GM21528 (cell line): Measurements from ENCODE around the gene ANKMY1.
"Not testable (repeated sequence)": the region's sequence is repeated elsewhere in the genome, so short reads cannot be mapped to it uniquely, and the experiment has no call there.

ENCODE experiments used
- ATAC-seq: cut with Tn5 transposase; IDR thresholded peaks from one replicate; pipeline ENCODE4 v1.9.1; 2021; ENCODE audit warnings: mild to moderate bottlenecking, moderate library complexity; ENCODE audit not compliant: unreplicated experiment, low FRiP score

Gene ANKMY1

DNA sequence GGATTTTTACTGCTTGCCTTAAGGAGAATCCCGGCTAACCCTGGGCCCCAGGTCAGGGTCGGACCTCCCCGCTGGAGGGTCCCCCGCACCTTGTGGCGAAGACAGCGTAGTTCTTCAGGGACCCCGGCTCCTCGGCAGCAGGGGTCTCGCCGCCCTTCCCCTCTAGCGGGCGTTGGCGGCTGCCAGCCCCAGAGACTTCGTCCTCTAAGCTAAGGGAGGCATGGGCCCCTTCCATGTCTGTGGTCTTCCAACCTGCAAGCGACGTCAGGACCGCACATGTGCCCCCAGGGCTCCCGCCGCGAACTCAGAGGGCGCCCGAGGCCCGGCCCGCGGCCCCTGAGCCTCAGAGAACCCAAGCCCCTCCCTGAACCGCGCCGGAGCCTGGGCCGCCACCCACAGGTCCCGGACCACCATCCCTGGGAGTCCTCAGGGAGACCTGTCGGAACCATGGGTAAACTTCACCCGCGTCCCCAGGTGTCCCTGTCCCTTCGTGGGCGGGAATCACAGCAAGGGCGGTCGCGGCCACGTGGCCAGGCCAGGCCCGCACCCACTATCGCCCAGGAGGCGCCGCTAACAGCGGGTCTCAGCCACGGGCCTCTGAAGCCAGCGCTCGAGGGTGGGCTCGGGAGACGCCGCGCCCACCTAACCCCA lies 562 bp downstream of the ANKMY1 start:
- ATAC-seq: no peak

DNA sequence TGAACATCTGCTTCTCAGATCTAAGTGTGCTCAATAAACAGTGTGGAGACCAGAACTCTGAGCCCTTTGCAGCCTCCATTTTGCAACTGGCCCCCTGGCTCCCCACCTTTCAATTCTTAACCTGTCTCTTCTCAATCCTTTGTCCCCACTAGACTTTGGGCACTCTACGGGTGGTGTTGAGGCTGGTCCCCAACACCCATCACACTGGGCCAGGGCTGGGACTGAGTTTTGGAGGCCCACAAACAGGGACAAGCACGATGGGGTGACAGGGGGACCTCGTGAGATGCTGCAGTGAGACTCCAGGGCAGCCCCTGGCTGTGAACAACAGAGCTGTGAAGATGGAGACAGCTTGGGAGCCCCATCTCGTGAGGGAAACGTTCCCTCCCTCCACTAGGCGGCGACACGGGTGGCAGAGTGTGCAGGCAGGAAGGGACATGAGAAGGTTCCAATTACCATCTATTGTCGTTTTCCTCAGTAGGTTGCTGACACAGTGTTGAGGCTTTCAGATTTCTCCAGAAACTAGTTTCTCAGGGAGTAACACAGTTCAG lies 1.2 kb downstream of the ANKMY1 start:
- ATAC-seq: no peak

DNA sequence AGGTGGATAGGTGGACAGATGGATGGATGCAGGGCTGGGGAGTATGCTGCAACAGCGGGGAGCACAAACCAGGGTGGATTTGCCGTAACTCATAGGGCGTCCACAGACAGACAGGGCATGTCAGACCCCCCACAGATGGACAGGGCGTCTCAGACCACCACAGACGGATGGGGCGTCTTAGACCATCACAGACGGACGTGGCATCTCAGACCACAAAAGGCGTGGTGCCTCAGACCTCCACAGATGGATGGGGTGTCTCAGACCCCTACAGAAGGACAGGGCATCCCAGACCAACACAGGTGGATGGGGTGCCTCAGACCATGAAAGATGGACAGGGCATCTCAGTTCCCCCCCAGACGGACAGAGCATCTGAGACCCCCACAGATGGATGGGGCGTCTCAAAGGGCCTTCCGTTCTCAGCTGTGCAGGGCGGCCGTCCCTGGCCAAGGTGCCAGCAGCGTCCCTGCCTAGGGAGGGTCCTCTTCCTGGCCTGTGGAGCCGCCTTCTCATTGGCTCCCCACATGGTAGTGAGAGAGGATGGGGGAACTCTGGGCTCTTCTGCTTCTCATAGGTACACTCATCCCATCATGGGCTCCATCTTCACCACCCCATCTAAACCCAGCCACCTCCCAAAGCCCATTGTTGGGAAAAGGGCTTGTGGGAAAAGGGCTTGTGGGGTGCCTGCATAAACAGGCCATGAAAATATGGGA lies 2.1 kb downstream of the ANKMY1 start:
- no peak for ATAC-seq

DNA sequence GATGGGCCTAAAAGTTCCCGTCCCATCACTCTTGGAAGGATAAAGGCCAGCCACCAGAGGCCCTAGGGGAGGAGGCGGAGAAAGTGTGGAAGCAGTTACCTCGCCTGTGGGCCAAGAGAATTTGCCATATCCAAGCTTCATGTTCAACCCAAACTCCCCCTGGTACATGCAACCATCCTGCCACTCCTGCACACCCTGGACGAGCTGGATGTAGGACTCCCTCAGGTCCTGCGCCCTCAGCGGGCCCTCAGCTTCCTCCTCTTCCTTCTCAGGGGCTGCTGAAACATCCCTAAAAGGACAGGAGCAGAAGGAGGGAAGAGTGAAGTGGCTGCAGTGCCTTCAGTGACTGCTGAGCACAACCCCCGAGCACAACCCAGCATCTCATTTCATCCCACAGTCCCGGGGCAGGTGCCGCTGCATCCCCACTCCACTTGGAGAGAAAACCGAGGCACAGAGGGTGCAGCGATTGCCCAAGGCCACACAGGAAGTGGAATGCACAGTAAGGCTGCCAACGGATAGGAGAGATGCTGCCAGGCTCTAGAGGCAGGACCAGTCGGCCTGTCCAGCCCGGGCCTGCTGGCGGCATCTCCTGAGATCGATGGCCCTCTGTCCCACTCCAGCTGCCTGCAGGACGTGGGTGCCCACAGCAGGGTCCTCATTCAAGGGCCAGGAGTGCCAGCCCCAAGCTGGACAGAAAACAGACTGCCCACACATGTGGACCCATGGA lies 2.9 kb downstream of the ANKMY1 start:
- no peak for ATAC-seq

DNA sequence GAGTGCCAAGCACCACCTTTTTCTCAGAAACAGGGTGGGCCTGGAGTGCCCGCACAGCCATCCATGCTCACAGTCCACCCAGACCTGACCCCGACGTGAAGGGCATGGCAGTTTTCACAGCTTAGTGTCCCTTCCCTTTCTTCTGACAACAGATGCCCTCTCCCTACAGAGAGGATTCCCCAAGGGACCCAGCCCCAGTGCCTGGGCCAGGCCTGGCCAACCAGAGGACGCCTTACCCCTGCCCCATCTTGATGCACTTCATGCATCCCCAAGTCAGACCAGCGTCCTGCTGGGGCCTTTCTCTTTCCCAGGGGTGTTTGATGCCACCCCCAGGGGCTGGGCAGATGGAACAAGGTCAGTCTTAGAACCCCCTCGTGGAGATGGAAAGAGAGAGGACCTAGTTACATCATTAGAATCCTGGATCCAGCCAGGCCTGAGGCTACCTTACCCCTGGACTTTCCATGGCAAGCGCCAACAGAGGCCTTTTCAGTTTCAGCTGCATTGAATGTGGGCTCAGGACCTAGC lies 3.8 kb downstream of the ANKMY1 start:
- ATAC-seq: no peak

DNA sequence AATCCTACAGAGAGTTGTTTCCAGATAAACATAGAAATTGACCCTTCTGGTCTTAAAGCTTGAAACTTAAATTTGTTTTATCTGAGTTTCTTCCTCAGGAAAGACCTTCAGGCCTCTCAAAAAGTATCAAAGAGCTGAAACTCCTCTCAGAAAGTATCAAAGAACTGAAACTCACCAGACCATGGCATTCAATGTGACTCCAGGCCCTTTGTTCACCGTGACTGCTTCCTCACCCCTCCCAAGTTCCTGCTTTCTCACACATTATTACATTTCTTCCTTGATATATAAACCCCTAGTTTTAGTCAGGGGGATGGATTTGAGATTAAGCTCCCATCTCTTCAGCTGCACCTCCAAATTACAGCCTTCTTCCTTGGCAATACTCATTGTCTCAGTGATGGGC lies 6.0 kb downstream of the ANKMY1 start:
- ATAC-seq: no peak

DNA sequence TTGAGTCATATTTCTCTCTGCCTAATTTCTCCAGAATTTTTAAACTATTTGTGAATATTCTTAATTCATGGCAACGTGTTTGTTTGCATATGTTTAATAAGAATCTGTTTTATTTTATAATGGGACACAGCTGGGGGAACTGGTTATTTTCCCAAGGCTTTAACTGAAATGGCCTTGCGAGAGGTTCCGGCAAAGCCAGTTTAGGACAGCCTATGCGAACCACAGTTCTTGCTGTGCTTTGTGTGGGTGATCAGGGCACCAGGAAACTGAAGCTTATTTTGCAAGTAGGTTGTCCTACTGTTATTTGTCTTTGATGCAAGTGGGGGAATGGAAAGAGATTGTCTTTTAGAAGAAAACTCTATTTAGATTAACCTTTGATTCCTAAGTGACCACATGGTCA lies 6.5 kb downstream of the ANKMY1 start:
- ATAC-seq: no peak

DNA sequence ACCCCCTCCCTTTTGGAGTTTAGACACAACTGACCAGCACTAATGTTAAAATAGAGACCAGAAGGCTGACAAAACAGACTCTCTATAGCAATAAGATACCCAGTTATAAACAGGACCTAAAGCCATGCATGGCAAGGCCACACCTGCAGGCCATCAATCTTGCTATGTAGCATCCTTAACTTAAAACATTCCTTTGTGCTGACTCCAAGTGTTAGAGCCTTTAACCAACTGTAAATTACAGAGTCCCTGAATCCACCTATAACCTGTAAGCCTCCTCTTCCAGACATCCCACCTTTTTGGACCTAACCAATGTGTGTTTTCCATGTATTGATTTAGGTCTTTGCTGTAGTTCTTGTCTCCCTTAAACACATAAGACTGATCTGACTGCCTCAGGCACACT lies 17.9 kb downstream of the ANKMY1 start:
- ATAC-seq: no peak

DNA sequence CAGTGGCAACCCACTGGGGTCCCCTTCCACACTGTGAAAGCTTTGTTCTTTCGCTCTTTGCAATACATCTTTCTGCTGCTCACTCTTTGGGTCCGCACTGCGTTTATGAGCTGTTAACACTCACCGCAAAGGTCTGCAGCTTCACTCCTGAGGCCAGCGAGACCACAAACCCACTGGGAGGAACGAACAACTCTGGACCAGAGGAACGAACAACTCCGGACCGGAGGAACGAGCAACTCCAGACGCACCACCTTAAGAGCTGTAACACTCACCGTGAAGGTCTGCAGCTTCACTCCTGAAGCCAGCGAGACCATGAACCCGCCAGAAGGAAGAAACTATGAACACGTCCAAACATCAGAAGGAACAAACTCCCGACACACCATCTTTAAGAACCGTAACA lies 18.7 kb downstream of the ANKMY1 start:
- ATAC-seq: not testable (repeated sequence)

DNA sequence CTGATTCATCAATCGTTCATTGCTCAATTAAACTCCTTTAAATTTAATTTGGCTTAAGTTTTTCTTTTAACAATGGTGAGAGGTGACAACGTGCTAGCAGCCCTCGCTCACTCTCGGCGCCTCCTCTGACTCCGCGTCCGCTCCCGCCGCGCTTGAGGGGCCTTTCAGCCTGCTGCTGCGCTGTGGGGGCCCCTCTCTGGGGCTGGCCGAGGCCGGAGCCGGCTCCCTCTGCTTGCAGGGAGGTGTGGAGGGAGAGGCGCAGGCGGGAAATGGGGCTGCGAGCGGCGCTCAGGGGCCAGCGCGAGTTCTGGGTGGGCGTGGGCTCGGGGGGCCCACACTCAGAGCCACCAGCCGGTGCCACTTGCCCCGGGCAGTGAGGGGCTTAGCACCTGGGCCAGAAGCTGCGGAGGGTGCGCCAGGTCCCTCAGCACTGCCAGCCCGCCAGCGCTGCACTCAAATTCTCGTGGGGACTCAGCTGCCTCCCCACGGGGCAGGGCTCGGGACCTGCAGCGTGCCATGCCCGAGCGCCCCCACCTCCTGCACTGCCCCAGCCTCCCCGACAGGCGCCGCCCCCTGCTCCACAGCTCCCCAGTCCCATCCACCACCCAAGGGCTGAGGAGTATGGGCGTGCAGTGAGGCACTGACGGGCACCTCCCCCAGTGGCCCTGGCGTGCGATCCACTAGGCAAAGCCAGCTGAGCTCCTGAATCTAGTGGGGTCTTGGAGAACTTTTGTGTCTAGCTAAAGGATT lies 19.6 kb downstream of the ANKMY1 start:
- no peak for ATAC-seq

DNA sequence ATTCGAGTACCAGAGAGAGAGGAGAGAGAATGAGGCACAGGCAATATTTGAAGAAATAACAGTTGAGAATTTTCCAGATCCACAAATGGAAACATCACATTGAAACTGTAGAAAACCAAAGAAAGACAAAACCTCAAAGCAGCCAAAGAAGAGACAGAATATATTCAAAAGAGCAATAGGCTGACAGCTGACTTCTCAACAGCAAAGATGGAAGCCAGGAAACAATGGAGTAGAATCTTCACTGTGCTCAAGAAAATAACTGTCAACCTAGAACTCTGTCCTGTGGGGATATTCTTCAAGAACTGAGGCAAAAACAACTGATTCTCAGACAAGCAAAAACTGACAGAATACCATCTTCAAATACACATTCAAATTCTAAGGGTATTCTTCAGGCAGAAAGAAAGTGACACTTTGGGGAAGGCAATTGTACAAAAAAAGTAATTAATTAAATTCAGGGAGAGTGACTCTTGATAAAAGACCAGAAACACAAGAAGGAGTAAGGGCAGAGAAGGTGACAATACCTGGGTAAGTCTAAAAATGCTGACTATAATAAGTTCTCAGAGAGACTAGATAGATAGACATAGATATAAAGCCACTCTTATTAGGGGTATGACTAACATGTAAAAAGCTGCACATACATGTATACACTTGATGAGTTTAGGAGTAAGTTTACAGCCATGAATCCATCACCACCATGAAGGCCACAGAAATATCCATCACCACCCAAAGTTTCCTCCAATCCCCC lies 25.6 kb downstream of the ANKMY1 start:
- no peak for ATAC-seq

DNA sequence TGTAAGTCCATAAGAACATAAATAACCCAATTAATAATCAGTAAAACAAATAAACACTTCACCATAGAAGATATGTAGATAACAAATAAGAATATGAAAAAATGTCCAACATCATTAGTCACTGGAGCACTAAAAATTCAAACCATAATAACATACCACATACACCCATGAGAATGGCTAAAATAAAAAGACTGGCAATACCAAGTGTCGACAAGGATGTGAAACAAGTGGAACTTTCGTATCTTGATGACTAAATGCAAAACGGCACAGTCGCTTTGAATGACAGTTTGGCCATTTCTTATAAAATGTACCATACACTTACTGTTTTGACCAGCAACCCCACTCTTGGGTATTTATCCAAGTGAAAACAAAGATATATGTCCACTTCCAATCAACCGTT lies 26.8 kb downstream of the ANKMY1 start:
- ATAC-seq: no peak

DNA sequence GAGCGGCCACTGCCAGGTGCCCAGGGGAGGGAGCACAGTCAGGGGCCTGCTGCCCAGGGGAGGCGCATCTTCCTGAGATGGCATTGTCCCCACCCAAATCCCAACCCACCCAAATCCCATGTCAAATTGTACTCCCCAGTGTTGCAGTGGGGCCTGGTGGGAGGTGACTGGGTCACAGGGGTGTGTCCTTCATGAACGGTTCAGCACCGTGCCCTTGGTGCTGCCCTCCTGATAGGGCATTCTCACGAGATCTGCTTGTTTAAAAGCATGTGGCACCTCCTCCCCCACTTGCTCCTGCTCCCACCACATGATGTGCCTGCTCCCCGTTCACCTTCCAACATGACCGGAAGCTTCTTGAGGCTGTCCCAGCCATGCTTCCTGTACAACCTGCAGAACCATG lies 27.6 kb downstream of the ANKMY1 start:
- ATAC-seq: no peak

DNA sequence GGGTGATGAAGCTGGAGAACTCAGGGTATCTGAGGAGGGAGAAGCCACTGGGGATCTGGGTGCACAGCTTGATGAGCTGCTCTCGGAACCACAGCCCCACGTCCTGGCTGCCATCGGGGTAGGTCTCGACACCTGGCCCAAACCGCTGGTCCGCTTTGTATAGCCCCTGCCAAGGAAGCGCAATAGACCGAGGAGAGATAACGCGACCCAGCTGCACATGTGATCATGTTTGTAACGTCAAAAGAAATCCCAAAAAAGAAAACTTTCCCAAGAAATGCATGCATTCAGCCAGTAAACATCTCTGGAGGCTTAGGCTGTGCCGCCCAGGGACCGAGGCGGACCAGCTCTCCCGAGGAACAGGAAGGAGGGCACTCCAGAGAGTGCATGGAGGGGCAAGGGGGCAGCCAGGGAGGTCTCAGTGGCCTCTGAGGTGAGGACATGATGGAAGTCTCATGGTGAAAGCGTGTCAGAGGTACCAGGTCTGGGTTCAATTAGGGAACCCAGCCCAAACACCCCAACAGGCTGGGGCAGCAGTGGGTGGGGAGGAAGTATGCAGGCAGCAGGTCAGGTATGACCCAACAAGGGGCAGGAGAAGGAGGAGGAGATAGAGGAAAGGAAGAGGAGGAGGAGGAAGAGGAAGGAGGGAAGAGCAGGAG lies 28.3 kb downstream of the ANKMY1 start:
- no peak for ATAC-seq

DNA sequence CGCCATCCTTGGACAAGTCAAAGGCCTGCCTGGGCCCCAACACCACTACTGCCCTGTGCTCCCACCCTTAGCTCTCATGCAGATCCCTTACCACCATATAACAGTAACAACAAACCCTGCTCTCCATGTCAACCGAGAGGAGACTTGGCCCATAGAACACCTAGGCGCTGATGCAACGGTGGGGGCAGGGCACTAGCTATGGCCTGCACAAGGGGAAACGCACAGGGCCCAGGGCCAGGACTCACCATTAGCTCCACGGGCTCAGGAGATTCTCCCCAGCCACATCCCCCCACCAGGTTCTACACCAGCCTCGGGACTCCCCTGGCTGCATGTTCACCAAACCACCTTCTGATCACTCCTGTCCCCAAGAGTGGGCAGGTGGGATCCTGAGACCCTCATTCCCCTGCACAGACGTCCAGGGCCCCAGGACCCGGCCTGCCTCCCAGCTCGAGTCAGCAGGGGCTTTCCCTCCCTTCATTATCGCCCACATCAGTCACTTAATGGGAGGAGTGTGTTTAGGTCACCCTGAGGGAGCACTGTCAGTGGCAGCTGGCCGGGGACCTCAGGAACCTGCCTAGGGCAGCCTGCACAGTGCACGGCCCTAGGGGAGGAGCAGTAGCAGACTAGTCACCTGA lies 29.3 kb downstream of the ANKMY1 start:
- no peak for ATAC-seq

DNA sequence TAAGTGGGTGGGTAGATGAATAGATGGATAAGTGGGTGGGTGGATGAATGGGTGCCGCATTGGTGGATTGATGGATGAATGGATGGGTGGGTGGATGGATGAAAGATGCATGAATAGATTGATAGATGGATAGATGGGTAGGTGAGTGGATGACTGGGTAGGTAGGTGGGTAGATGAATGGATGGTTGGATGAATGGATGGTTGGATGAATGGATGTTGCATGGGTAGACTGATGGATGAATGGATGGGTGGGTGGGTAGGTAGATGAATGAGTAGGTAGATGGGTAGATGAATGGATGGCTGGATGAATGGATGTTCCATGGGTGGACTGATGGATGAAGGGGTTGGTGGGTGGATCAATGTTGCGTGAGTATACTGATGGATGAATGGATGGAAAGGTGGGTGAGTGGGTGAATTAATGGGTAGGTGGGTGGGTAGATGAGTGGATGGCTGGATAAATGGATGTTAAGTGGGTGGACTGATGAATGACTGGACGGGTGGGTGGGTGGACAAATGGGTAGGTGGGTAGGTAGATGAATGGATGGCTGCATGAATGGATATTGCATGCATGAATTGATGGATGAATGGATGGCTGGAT lies 30.5 kb downstream of the ANKMY1 start:
- no peak for ATAC-seq

DNA sequence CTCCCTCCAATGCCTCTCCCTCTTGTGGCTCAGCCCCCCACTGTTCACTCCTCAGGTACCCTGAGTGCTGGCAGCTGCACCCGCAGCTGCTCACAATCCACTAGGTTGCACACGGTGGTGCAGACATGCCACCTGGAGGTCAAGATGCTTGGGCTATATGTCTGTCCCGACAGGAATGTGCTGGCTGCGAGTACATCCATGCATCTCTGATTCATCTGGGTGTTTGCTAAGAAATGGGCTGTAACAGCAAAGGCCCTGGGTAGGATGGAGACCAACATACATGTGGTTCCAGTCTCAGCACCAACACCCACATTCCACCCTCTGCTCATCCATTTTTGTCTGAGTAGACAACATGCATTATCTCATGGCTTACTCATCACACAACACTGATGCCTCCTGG lies 31.3 kb downstream of the ANKMY1 start:
- no peak for ATAC-seq

DNA sequence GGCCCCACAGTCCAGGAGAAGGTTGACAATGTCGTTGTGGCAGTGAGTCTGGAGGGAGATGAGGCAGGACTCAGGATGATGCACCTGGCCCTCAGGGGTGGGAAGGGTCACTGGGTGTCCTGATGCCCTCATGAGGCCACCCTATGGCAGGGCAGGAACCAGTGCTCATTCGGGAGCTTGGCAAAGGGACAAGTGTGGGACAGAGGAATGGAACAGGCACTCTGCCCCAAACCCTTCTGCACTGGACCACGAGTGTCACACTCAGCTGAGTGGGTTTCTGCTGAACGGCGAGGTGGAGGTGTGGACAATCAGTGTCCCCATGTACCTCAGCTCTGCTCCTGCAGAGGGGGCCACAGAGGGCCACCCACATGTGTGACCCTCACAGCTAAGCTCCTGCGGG lies 32.0 kb downstream of the ANKMY1 start:
- ATAC-seq: no peak
